ENCODE results near the gene TMEM108.

DNA sequence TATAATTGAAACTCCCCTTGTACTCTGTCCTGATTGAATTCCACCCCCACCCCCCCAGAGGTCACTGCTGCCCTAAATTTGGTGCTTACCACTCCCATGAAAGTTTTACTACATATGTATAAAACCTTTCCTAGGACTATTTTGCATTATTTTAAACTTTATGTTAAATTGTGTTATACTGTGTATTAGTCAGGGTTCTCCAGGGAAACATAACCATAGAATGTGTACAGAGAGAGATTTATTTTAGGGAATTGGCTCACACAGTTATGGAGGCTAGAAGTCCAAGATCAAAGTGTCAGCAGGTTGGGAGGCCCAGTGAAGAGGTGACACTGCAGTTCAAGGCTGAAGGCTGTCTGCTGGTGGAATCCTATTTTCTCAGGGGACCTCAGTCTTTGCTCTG is 390.9 kb downstream of the TMEM108 start:
- TF ChIP-seq, protein P1, sequence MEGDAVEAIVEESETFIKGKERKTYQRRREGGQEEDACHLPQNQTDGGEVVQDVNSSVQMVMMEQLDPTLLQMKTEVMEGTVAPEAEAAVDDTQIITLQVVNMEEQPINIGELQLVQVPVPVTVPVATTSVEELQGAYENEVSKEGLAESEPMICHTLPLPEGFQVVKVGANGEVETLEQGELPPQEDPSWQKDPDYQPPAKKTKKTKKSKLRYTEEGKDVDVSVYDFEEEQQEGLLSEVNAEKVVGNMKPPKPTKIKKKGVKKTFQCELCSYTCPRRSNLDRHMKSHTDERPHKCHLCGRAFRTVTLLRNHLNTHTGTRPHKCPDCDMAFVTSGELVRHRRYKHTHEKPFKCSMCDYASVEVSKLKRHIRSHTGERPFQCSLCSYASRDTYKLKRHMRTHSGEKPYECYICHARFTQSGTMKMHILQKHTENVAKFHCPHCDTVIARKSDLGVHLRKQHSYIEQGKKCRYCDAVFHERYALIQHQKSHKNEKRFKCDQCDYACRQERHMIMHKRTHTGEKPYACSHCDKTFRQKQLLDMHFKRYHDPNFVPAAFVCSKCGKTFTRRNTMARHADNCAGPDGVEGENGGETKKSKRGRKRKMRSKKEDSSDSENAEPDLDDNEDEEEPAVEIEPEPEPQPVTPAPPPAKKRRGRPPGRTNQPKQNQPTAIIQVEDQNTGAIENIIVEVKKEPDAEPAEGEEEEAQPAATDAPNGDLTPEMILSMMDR (conservative IDR thresholded peaks at IDR 0.05) = no peak
- TF ChIP-seq ZFX (IDR thresholded peaks at IDR 0.05) = no peak
